UCSD-AML1 (cell line): ENCODE data around the gene ACOX3.
"Not testable (repeated sequence)": the region's sequence is repeated elsewhere in the genome, so short reads cannot be mapped to it uniquely, and the experiment has no call there.

Source experiments
- DNase-seq: peaks from one replicate; lab custom pipeline; 2025; ENCODE audit not compliant: unreplicated experiment; lab: John Stamatoyannopoulos, UW

Gene ACOX3

GRCh38 chr4:8342651-8343261, 97.8 kb downstream of the ACOX3 start:
- no peak for DNase-seq

DNA sequence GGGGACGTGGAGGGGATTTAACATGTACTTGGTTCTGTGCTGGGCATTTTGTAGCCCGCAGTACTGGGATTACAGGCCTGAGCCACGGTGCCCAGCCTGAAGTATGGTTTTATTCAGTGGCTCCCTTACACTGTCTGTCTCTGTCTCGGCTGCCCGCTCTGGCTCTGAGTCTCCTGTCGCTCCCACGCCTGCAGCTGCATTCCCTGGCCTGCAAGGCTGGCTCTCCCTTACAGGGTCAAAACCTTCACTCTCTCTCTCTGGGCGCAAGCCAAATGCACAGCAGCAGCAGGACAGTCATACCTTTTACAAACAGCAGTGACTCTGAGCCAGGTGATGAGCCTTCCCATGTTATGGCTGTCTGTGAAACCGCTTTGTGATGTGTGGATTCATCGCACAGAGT, 98.8 kb downstream of the ACOX3 start:
- DNase-seq = no peak

DNA sequence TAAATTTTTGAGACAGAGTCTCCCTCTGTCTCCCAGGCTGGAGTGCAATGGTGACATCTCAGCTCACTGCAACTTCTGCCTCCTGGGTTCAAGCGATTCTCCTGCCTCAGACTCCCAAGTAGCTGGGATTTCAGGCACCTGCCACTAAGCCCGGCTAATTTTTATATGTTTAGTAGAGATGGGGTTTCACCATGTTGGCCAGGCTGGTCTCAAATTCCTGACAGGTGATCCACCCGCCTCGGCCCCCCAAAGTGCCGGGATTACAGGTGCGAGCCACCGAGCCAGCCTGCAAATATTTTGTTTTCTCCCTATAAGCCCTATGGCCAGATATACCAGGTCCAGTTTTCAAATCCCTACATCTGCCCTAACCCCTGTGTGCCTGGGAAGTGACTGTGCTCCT, 99.2 kb downstream of the ACOX3 start:
- DNase-seq = not testable (repeated sequence)

DNA sequence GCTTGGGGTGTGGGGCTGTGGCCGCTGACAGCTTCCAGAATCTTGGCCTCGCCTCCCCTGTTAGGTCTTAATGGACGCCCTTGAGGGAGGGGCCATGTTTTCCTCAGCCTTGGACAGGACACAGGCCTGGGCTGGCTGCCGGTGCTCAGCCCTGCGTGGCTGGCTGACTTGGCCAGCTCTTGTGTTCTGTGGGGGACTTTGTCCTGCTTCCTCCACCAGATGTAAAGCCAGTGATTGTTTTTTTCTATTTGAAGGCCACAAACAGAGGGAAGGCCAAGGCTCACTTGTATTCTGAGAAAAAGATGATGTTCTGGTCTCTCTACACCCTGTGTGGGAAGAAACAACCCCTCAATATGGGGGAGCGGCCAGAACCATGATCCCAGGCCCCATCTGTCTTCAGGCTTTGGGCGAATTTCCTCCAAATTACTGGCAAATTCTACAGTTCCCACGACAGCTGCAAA, 99.7 kb downstream of the ACOX3 start:
- no peak for DNase-seq

DNA sequence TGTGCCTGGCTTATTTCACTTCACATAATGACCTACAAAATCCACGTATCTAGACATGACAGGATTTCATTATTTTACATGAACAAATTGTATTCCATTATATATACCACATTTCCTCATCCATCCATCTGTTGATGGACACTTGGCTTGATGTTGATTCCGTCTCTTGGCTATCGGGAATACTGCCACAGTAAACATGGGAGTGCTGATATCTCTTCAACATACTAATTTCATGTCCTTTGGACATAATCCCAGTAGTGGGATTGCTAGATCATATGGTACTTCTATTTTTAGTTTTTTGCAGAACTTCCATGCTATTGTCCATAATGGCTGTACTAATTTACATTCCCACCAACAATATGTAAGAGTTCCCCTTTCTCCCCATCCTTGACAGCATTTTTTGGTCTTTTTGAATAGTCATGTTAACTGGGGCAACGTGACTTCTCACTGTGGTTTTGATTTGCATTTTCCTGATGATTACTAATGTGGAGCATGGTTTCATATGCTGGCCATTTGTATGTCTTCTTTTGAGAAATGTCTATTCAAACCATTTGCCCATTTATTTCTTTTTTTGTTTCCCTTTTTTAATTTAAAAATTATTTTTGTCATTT, 102.1 kb downstream of the ACOX3 start:
- no peak for DNase-seq

- no peak for DNase-seq
These were observed 104.0 kb downstream of the ACOX3 start for GRCh38 chr4:8336412-8337075.

GRCh38 chr4:8335848-8336247, 104.7 kb downstream of the ACOX3 start:
- no peak for DNase-seq

GRCh38 chr4:8334786-8335460, 105.6 kb downstream of the ACOX3 start:
- no peak for DNase-seq

- DNase-seq = no peak
These were observed 106.6 kb downstream of the ACOX3 start for GRCh38 chr4:8333726-8334460.

GRCh38 chr4:8332891-8333331, 107.6 kb downstream of the ACOX3 start:
- no peak for DNase-seq

- no peak for DNase-seq
These were observed 108.3 kb downstream of the ACOX3 start for GRCh38 chr4:8332038-8332857.

GRCh38 chr4:8331575-8331955, 109.0 kb downstream of the ACOX3 start:
- no peak for DNase-seq

GRCh38 chr4:8330821-8331574, 109.5 kb downstream of the ACOX3 start:
- DNase-seq = no peak

GRCh38 chr4:8329859-8330761, 110.4 kb downstream of the ACOX3 start:
- DNase-seq = no peak

- no peak for DNase-seq
These were observed 111.0 kb downstream of the ACOX3 start for GRCh38 chr4:8329560-8329858.

GRCh38 chr4:8328866-8329559, 111.5 kb downstream of the ACOX3 start:
- no peak for DNase-seq

GRCh38 chr4:8328456-8328855, 112.1 kb downstream of the ACOX3 start:
- no peak for DNase-seq

DNA sequence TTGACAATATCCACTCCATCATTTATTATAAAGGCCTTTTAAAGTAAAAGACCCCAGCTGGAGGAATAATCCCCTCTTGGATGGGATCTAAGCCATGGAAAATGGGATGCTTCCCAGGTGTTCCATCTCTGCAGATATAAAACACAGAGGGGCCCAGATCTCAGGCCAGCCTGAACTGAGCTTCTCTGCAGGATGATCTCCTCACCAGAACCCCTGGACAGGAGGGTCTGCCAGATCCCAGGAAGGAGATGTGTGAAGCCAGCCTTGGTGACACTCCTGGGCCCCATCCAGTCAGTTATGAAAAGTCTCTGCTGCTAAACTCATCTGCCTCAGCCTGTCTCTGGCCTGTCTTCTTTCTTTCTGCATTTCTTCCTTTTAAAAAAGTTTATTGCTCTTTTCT, 114.3 kb downstream of the ACOX3 start:
- DNase-seq = no peak
